OCI-LY1 (cell line): ENCODE measurements around the gene MED26.

Source experiments
- EZH2 ChIP-seq: fragments of 200-600 bp; sonication (generic), shearing (Covaris generic); IDR thresholded peaks from 2 replicates; pipeline ENCODE4 v1.8.0; 2017; ENCODE audit warnings: borderline replicate concordance, mixed run types, mild to moderate bottlenecking, antibody characterized with exemption, low read length, moderate library complexity, mixed read lengths
- TF ChIP-seq, protein P1 (sequence below): fragments of 200-600 bp; sonication (generic), shearing (Covaris generic); IDR thresholded peaks from 2 replicates; pipeline ENCODE4 v1.5.1; 2017; ENCODE audit warnings: mild to moderate bottlenecking, antibody characterized with exemption, low read length, moderate library complexity, mixed read lengths

GRCh38 chr19:16605553-16605994 lies 22.4 kb downstream of the MED26 start:
- TF ChIP-seq, protein P1, sequence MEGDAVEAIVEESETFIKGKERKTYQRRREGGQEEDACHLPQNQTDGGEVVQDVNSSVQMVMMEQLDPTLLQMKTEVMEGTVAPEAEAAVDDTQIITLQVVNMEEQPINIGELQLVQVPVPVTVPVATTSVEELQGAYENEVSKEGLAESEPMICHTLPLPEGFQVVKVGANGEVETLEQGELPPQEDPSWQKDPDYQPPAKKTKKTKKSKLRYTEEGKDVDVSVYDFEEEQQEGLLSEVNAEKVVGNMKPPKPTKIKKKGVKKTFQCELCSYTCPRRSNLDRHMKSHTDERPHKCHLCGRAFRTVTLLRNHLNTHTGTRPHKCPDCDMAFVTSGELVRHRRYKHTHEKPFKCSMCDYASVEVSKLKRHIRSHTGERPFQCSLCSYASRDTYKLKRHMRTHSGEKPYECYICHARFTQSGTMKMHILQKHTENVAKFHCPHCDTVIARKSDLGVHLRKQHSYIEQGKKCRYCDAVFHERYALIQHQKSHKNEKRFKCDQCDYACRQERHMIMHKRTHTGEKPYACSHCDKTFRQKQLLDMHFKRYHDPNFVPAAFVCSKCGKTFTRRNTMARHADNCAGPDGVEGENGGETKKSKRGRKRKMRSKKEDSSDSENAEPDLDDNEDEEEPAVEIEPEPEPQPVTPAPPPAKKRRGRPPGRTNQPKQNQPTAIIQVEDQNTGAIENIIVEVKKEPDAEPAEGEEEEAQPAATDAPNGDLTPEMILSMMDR: peak; percentile 20; the same call in 1 of the 2 replicates
- no peak for TF ChIP-seq EZH2
